ENCODE results near the gene CYP19A1.

The CYP19A1 gene

GRCh38 chr15:51359981-51360380 lies 21.6 kb upstream of the CYP19A1 start:
- no peak for DNase-seq (ENCODE audit: low read depth)

- no peak for DNase-seq (ENCODE audit: low read depth)
These were observed 18.6 kb upstream of the CYP19A1 start for GRCh38 chr15:51356983-51357382.

GRCh38 chr15:51356147-51356546 lies 17.8 kb upstream of the CYP19A1 start:
- no peak for DNase-seq (ENCODE audit: low read depth)

GRCh38 chr15:51355096-51355495 lies 16.7 kb upstream of the CYP19A1 start:
- DNase-seq (ENCODE audit: low read depth), result no peak

- DNase-seq (ENCODE audit: low read depth), result no peak
These were observed 15.6 kb upstream of the CYP19A1 start for GRCh38 chr15:51353976-51354375.

- DNase-seq (ENCODE audit: low read depth), result no peak
These were observed 12.3 kb upstream of the CYP19A1 start for GRCh38 chr15:51350723-51351122.

GRCh38 chr15:51349156-51349844 lies 10.9 kb upstream of the CYP19A1 start:
- DNase-seq (ENCODE audit: low read depth), result no peak

GRCh38 chr15:51348688-51349087 lies 10.3 kb upstream of the CYP19A1 start:
- no peak for DNase-seq (ENCODE audit: low read depth)

GRCh38 chr15:51346136-51346535 lies 7.7 kb upstream of the CYP19A1 start:
- no peak for DNase-seq (ENCODE audit: low read depth)

- DNase-seq (ENCODE audit: low read depth), result no peak
These were observed 5.1 kb upstream of the CYP19A1 start for GRCh38 chr15:51343466-51343865.

GRCh38 chr15:51342227-51342999 lies 4.0 kb upstream of the CYP19A1 start:
- no peak for DNase-seq (ENCODE audit: low read depth)

- DNase-seq (ENCODE audit: low read depth), result peak; percentile 36
These were observed 3.2 kb upstream of the CYP19A1 start, which contains the start of gene GLDN for GRCh38 chr15:51341366-51342226. Gene GLDN, plus strand, starts transcription at chr15:51341655. Its CDS starts 30 bp downstream, at chr15:51341685.

- DNase-seq (ENCODE audit: low read depth), result no peak
These were observed 2.6 kb downstream of the CYP19A1 start for GRCh38 chr15:51335538-51336410.

- DNase-seq (ENCODE audit: low read depth), result no peak
These were observed 3.3 kb downstream of the CYP19A1 start for GRCh38 chr15:51335087-51335486.

- DNase-seq (ENCODE audit: low read depth), result peak; percentile 12
These were observed 4.4 kb downstream of the CYP19A1 start for GRCh38 chr15:51334011-51334451.

GRCh38 chr15:51333571-51333970 lies 4.8 kb downstream of the CYP19A1 start:
- DNase-seq (ENCODE audit: low read depth), result no peak

- DNase-seq (ENCODE audit: low read depth), result peak; percentile 59
These were observed 5.9 kb downstream of the CYP19A1 start for GRCh38 chr15:51332206-51333147.

GRCh38 chr15:51331141-51331540 lies 7.3 kb downstream of the CYP19A1 start:
- DNase-seq (ENCODE audit: low read depth), result peak; percentile 69

- DNase-seq (ENCODE audit: low read depth), result no peak
These were observed 9.5 kb downstream of the CYP19A1 start for GRCh38 chr15:51328926-51329325.

- DNase-seq (ENCODE audit: low read depth), result no peak
These were observed 11.3 kb downstream of the CYP19A1 start for GRCh38 chr15:51327081-51327480.
